NT2/D1 (cell line): ENCODE data around the gene CYB561.

Source experiments
- SUZ12 ChIP-seq: IDR thresholded peaks from 2 replicates; pipeline ENCODE4 v1.6.1; 2011; ENCODE audit not compliant: insufficient read length, insufficient read depth; ENCODE audit errors: extremely low read depth
- ZNF274 ChIP-seq: IDR thresholded peaks from 2 replicates; pipeline ENCODE4 v1.6.1; 2011; ENCODE audit warnings: mild to moderate bottlenecking, low read depth, low read length

- TF ChIP-seq SUZ12 (no peak), ZNF274 (no peak)
Measured at GRCh38 chr17:63481488-63481870, 35.4 kb upstream of the CYB561 start.
